Upper lobe of right lung (tissue), 1 donor: ENCODE data around the gene ERG. TPM values are rescaled to one million over a fixed set of nuclear protein-coding genes. Genes with fewer than 3 reads are reported as not detected.

Experiments
- ATAC-seq: fragments of 200-7000 bp; cut with Tn5 transposase; one replicate; pipeline ENCODE4 v1.9.1; 2020; ENCODE audit warnings: mild to moderate bottlenecking, moderate library complexity
- DNase-seq: peaks from one replicate; pipeline ENCODE4 v3.0.0-alpha.2; 2020
- H3K27ac ChIP-seq: fragments of 200-600 bp; one replicate; pipeline ENCODE4 v1.8.0; 2022
- H3K27me3 ChIP-seq: fragments of 200-600 bp; one replicate; pipeline ENCODE4 v1.8.0; 2022; ENCODE audit warnings: mild to moderate bottlenecking
- H3K36me3 ChIP-seq: fragments of 200-600 bp; one replicate; pipeline ENCODE4 v1.8.0; 2022
- H3K4me1 ChIP-seq: fragments of 200-600 bp; one replicate; pipeline ENCODE4 v1.8.0; 2022
- H3K4me3 ChIP-seq: fragments of 200-600 bp; one replicate; pipeline ENCODE4 v1.8.0; 2022; ENCODE audit warnings: mild to moderate bottlenecking
- H3K9me3 ChIP-seq: fragments of 200-600 bp; one replicate; pipeline ENCODE4 v1.8.0; 2022
- intact Hi-C: fragments of 100-400 bp; cut with DNase I; formaldehyde crosslinking; loops from one replicate; pipeline ENCODE4 v1.11.0; 2022
- total RNA-seq: library from RNA; stranded (reverse); fragmentation: NEBNext Ultra II Directional; extraction: Animal tissue kit (Norgen Biotek cat#: 25700); gene quantifications from one replicate; pipeline ENCODE4 v1.2.1, GENCODE V29; 2021
- TF ChIP-seq, protein P1 (sequence below): fragments of 200-600 bp; IDR thresholded peaks from one replicate; pipeline ENCODE4 v1.8.0; 2022; ENCODE audit warnings: antibody characterized with exemption
- donor health status: DM: no; HTN: yes; CAD: no; lungs with severe emphysema.

Gene ERG
- total RNA-seq, 1 donor from 2014 or later = 36.7 TPM

DNA sequence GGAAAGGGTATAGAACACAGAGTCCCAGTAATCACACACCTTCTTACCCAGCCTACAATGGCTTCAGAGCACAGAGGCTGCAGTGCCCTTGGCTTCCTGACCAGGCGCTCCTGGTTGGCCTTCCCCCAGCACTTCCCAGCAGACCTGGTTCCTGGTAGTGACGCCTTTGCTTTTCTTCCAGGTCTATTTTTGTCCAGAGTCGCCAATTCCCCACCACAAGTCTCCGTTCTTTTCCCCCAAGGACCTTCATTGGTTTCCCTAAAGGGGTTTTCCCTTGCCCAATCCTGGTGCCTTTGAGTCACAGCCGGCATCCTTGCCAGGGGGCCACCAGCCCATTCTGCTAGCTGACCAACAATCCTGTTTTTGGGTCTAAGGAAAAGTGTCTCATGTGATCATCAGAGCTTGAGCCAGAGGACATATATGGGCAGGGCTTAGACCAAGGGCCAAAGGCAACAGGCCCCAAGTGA is 156.7 kb downstream of the ERG start:
- peak overlapping the region; percentile 37 for H3K27ac ChIP-seq
- H3K27me3 ChIP-seq = no peaks in the 10 kb centered on the region
- no peak overlapping the region for H3K4me3 ChIP-seq
- H3K36me3 ChIP-seq = no peaks in the 10 kb centered on the region
- DNase-seq = peak; percentile 71
- intact Hi-C loops = no loop called here
- H3K9me3 ChIP-seq = no peaks in the 10 kb centered on the region
- TF ChIP-seq, protein P1, sequence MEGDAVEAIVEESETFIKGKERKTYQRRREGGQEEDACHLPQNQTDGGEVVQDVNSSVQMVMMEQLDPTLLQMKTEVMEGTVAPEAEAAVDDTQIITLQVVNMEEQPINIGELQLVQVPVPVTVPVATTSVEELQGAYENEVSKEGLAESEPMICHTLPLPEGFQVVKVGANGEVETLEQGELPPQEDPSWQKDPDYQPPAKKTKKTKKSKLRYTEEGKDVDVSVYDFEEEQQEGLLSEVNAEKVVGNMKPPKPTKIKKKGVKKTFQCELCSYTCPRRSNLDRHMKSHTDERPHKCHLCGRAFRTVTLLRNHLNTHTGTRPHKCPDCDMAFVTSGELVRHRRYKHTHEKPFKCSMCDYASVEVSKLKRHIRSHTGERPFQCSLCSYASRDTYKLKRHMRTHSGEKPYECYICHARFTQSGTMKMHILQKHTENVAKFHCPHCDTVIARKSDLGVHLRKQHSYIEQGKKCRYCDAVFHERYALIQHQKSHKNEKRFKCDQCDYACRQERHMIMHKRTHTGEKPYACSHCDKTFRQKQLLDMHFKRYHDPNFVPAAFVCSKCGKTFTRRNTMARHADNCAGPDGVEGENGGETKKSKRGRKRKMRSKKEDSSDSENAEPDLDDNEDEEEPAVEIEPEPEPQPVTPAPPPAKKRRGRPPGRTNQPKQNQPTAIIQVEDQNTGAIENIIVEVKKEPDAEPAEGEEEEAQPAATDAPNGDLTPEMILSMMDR = no peak
- H3K4me1 ChIP-seq = peaks cover 16% of the 10 kb centered on the region
- peak; percentile 21 for ATAC-seq

DNA sequence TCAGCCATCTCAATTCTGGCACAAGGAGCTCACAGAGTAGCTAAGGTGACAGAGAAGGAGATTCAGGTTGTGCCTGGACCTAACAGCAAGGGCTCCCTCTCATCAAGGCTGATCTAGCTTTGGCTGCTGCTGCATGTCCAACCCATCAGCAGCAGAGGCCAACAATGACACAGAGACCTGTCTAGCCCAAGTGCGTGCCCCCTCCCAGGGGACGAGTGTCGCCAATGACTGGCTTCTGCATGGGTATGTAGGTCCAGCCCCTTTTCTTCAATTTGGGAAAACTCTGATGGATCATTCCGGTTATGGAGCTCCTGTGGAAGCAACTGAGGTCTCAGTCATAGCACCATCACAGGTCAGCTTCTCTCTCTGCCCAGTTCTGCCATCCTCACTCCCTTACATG is 158.1 kb downstream of the ERG start:
- Histone ChIP-seq H3K4me3 (no peak overlapping the region), H3K36me3 (no peaks in the 10 kb centered on the region), H3K9me3 (no peaks in the 10 kb centered on the region), H3K4me1 (peaks cover 16% of the 10 kb centered on the region), H3K27ac (no peak overlapping the region), H3K27me3 (no peaks in the 10 kb centered on the region)
- intact Hi-C loops = no loop called here
- no peak for ATAC-seq
- no peak for DNase-seq
- TF ChIP-seq, protein P1 = no peak

DNA sequence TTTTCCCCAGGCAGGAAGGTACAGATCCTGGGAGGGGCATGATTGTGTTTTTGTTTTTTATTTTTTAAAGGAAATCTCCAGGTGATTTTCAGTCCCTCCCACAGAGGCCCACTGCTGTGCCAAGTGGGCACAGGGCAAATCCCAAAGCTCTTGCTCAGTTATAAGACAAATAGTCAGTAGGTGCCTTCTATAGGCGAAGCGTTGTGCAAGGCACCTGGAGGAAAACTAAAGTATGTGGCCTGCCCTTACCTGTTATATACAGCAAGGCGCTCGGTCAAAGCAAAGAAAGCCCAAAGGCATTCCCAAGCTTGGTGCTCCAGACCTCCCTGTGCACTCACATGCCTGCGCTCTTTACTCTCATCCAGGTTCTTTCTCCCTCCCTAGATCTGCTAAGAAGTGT is 160.5 kb downstream of the ERG start:
- ATAC-seq (no peak), DNase-seq (no peak)
- H3K4me1 ChIP-seq = peaks cover 4% of the 10 kb centered on the region
- no peak overlapping the region for H3K27ac ChIP-seq
- no peaks in the 10 kb centered on the region for H3K36me3 ChIP-seq
- TF ChIP-seq, protein P1 = no peak
- H3K27me3 ChIP-seq = no peaks in the 10 kb centered on the region
- no peak overlapping the region for H3K4me3 ChIP-seq
- intact Hi-C loops = no loop called here
- no peaks in the 10 kb centered on the region for H3K9me3 ChIP-seq

DNA sequence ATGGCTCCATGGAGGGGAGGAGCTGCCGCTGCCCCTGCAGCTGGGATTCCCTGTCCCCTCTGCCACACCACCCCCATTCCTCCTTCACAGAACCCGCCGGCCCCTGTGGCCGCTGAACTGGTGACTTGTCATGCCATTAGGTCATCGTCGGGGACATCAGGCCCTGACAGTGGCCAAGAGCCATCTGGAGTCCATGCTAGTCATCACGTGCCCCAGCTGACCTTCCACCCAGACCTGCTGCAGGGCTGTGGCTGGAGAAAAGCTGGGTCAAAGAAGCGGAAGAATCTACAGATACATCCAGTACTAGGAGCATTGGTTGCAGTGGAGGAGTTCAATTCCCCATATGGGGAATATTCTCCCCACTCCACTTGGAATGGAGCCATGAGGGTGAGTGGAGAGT is 163.4 kb downstream of the ERG start:
- intact Hi-C loops = no loop called here
- no peaks in the 10 kb centered on the region for H3K9me3 ChIP-seq
- no peak overlapping the region for H3K4me3 ChIP-seq
- DNase-seq (no peak), ATAC-seq (peak; percentile 20)
- no peaks in the 10 kb centered on the region for H3K4me1 ChIP-seq
- H3K27ac ChIP-seq = no peak overlapping the region
- H3K27me3 ChIP-seq = no peaks in the 10 kb centered on the region
- TF ChIP-seq, protein P1 = no peak
- H3K36me3 ChIP-seq = no peaks in the 10 kb centered on the region

DNA sequence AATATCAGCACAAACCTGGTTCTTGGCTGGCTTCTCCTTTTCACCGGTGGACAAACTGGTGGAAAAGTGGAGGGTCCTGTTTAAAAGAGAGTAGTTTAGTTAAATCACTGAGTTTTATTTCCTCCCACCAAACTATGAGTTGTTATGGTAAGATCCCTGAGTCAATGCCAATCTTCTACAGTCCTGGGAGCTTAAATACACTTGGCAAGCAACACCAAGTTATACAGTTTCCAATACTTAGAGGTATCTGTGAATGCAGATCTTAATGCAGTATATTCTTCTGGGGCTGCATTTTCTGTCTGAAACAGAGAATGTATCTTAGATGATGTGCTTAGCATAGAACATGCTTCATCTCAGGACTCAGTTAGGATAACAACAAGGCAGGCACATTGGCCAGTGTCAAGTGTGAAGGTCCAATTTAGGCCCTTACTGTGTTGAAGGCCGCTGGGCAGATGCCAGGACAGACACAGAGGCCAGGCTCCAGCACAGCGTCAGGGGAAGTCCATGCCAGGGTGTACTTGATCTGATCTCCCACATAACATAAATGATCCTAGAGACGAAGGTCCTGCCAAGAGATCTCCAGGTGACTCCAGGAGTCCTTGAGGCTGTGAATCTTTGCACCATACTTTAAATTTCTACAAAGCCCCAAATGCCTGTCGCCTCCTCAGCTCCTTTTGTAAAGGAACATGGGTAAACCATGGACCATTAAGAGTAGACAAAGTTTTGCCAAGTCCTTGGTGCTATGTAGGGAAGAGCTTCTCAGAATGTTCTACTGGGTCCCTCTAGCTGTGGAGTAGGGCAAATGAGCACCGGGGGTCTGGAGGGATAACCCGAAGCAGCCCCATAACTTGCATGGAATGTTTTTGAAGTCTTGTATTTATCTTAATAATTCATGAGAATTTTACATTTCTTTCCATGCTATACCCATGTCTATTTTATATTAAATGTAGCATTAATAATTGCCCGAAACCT is 164.7 kb downstream of the ERG start:
- H3K27ac ChIP-seq = no peak overlapping the region
- no peaks in the 10 kb centered on the region for H3K4me1 ChIP-seq
- no peaks in the 10 kb centered on the region for H3K27me3 ChIP-seq
- H3K9me3 ChIP-seq = no peaks in the 10 kb centered on the region
- no peaks in the 10 kb centered on the region for H3K36me3 ChIP-seq
- intact Hi-C loops = no loop called here
- TF ChIP-seq, protein P1 = peak; percentile 29
- ATAC-seq (peak; percentile 33), DNase-seq (no peak)
- H3K4me3 ChIP-seq = no peak overlapping the region
